Keratinocyte (primary cell): Measurements from ENCODE around the gene GFPT2. TPM values are rescaled to one million over a fixed set of nuclear protein-coding genes. Genes with fewer than 3 reads are reported as not detected.

ENCODE experiments used
- DNase-seq: peaks from one replicate; pipeline ENCODE4 v3.0.0-alpha.2; 2011; ENCODE audit warnings: low read depth, missing footprints, low spot score
- FAIRE-seq: peaks from 2 replicates; lab custom pipeline; 2011; peaks lifted over from hg19 to GRCh38; lab: Jason Lieb, UNC
- H2AFZ ChIP-seq: 2 replicates; pipeline ENCODE4 v1.6.0; 2012; ENCODE audit warnings: low read length, control low read depth, inconsistent platforms; ENCODE audit not compliant: control insufficient read depth
- H3K27ac ChIP-seq: 2 replicates; pipeline ENCODE4 v1.5.1; 2011; ENCODE audit warnings: low read length; ENCODE audit not compliant: control insufficient read depth, insufficient read depth
- H3K27me3 ChIP-seq: 3 replicates; pipeline ENCODE4 v1.6.0; 2011; ENCODE audit warnings: low read length; ENCODE audit not compliant: control insufficient read depth, insufficient read depth; ENCODE audit errors: extremely low read depth
- H3K36me3 ChIP-seq, 2 experiments: 2 replicates in 1 of 2; 3 replicates in 1 of 2; pipeline ENCODE4 v1.5.1; 2011; ENCODE audit warnings: low read length in 2 of 2, mild to moderate bottlenecking in 1 of 2; ENCODE audit not compliant: control insufficient read depth in 2 of 2, insufficient read depth in 2 of 2; ENCODE audit errors: extremely low read depth in 1 of 2
- H3K4me1 ChIP-seq: 3 replicates; pipeline ENCODE4 v1.5.1; 2011; ENCODE audit warnings: low read length; ENCODE audit not compliant: control insufficient read depth, insufficient read depth; ENCODE audit errors: extremely low read depth
- H3K4me2 ChIP-seq: 3 replicates; pipeline ENCODE4 v1.6.0; 2011; ENCODE audit warnings: low read depth, low read length; ENCODE audit not compliant: control insufficient read depth, insufficient read depth; ENCODE audit errors: extremely low read depth
- H3K4me3 ChIP-seq, 3 experiments: fragments of 200-600 bp in 1 of 3; sonication (generic) in 1 of 3; 2 replicates in 2 of 3; 3 replicates in 1 of 3; pipeline ENCODE4 v1.5.1; 2011 to 2016; ENCODE audit warnings: low read length in 3 of 3, mild to moderate bottlenecking in 3 of 3, control low read depth in 2 of 3, inconsistent platforms in 1 of 3, low read depth in 1 of 3, mixed read lengths in 1 of 3, mixed run types in 1 of 3, moderate library complexity in 1 of 3; ENCODE audit not compliant: control insufficient read depth in 2 of 3, insufficient read depth in 2 of 3; ENCODE audit errors: extremely low read depth in 1 of 3
- H3K79me2 ChIP-seq: 2 replicates; pipeline ENCODE4 v1.6.0; 2012; ENCODE audit warnings: low read length; ENCODE audit not compliant: control insufficient read depth, insufficient read depth
- H3K9ac ChIP-seq: 3 replicates; pipeline ENCODE4 v1.6.0; 2011; ENCODE audit warnings: low read length; ENCODE audit not compliant: control insufficient read depth, insufficient read depth; ENCODE audit errors: extremely low read depth
- H3K9me1 ChIP-seq: 3 replicates; pipeline ENCODE4 v1.6.0; 2011; ENCODE audit warnings: low read length; ENCODE audit not compliant: control insufficient read depth, insufficient read depth; ENCODE audit errors: extremely low read depth
- H3K9me3 ChIP-seq: 2 replicates; pipeline ENCODE4 v1.5.1; 2012; ENCODE audit warnings: low read depth, low read length; ENCODE audit not compliant: control insufficient read depth
- H4K20me1 ChIP-seq: 3 replicates; pipeline ENCODE4 v1.6.0; 2011; ENCODE audit warnings: low read length; ENCODE audit not compliant: control insufficient read depth, insufficient read depth; ENCODE audit errors: extremely low read depth
- EZH2 ChIP-seq: IDR thresholded peaks from one replicate; pipeline ENCODE4 v1.6.1; 2012; ENCODE audit warnings: inconsistent platforms, mild to moderate bottlenecking, low read length, moderate library complexity
- dilution Hi-C: fragments of 300-500 bp; cut with MboI; formaldehyde crosslinking; loops from one replicate; pipeline ENCODE4 v1.7.0; 2020; ENCODE audit warnings: low sequenced_read_pairs; ENCODE audit not compliant: extremely low pct_ligation_motif_present
- polyA plus RNA-seq, 5 experiments: library from polyadenylated mRNA; depleted of rRNA in 3 of 5; stranded (reverse) in 3 of 5; stranded (forward) in 1 of 5; unstranded in 1 of 5; fragments of >200 nt; gene quantifications; 1 replicate in 1 of 5; 2 replicates in 3 of 5; 3 replicates in 1 of 5; pipeline versions ENCODE4 v1.2.1 to v1.2.3, GENCODE V29; 2011 to 2012; ENCODE audit warnings: missing spikeins in 2 of 5, low read depth in 1 of 5, low replicate concordance in 1 of 5
- TF ChIP-seq, protein P1 (sequence below), 3 experiments: IDR thresholded peaks in 1 of 3; conservative IDR thresholded peaks in 1 of 3; optimal IDR thresholded peaks in 1 of 3; 2 replicates in 2 of 3; 3 replicates in 1 of 3; pipeline versions ENCODE3 to v1.5.1; 2011; ENCODE audit warnings: low read length in 3 of 3, mild to moderate bottlenecking in 3 of 3, moderate library complexity in 2 of 3, control low read depth in 1 of 3, inconsistent platforms in 1 of 3; ENCODE audit not compliant: insufficient read depth in 2 of 3; ENCODE audit errors: extremely low read depth in 1 of 3

The GFPT2 gene
- polyA plus RNA-seq, 1 donor (not counting 4 experiments of a cell fraction or from before 2014, with no cell fraction given), result not detected

- dilution Hi-C loops, result no loop called here
- no peak for TF ChIP-seq EZH2
- TF ChIP-seq, protein P1, sequence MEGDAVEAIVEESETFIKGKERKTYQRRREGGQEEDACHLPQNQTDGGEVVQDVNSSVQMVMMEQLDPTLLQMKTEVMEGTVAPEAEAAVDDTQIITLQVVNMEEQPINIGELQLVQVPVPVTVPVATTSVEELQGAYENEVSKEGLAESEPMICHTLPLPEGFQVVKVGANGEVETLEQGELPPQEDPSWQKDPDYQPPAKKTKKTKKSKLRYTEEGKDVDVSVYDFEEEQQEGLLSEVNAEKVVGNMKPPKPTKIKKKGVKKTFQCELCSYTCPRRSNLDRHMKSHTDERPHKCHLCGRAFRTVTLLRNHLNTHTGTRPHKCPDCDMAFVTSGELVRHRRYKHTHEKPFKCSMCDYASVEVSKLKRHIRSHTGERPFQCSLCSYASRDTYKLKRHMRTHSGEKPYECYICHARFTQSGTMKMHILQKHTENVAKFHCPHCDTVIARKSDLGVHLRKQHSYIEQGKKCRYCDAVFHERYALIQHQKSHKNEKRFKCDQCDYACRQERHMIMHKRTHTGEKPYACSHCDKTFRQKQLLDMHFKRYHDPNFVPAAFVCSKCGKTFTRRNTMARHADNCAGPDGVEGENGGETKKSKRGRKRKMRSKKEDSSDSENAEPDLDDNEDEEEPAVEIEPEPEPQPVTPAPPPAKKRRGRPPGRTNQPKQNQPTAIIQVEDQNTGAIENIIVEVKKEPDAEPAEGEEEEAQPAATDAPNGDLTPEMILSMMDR (optimal IDR thresholded peaks at IDR 0.05 in 1 of 3, IDR thresholded peaks at IDR 0.05 in 1 of 3, conservative IDR thresholded peaks at IDR 0.05 in 1 of 3; ENCODE audit: extremely low read depth in 1 of 3, insufficient read depth in 2 of 3, low read length in 3 of 3), result no peak
Observed at GRCh38 chr5:180360078-180360957, 7.2 kb upstream of the GFPT2 start.

DNA sequence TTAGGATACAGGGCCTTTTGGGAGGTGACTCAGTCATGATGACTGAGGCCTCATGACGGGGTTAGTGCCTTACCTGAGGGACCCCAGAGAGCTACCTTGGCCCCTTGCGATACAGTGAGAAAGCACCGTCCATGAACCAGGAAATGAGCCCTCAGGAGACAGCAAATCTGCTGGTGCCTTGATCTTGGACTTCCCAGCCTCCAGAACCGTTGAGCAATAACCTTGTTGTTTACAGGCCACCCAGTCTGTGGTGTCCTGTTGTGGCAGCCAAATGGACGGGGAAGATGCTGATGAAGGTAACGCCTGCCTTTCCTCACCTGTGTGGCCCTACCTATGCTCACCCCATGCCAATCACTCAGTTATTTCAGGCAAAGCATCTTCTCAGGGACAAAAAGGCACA is 5.6 kb upstream of the GFPT2 start:
- DNase-seq, result no peak
- dilution Hi-C loops, result no loop called here
- no peak overlapping the region for H2AFZ ChIP-seq
- TF ChIP-seq EZH2, result no peak
- TF ChIP-seq, protein P1 (optimal IDR thresholded peaks at IDR 0.05 in 1 of 3, IDR thresholded peaks at IDR 0.05 in 1 of 3, conservative IDR thresholded peaks at IDR 0.05 in 1 of 3; ENCODE audit: extremely low read depth in 1 of 3, insufficient read depth in 2 of 3, low read length in 3 of 3), result no peak
- no peak overlapping the region for H3K4me3 ChIP-seq
- H3K36me3 ChIP-seq, result no peaks in the 10 kb centered on the region
- no peaks in the 10 kb centered on the region for H4K20me1 ChIP-seq
- peaks cover 15% of the 10 kb centered on the region for H3K27me3 ChIP-seq
- H3K4me2 ChIP-seq, result no peak overlapping the region
- no peaks in the 10 kb centered on the region for H3K9me1 ChIP-seq
- no peak overlapping the region for H3K9ac ChIP-seq
- H3K9me3 ChIP-seq, result no peaks in the 10 kb centered on the region
- no peak overlapping the region for H3K27ac ChIP-seq
- H3K79me2 ChIP-seq, result no peaks in the 10 kb centered on the region
- FAIRE-seq, result no peak
- H3K4me1 ChIP-seq, result no peaks in the 10 kb centered on the region

More at GRCh38 chr5:180360078-180360957, 7.2 kb upstream of the GFPT2 start:
- Histone ChIP-seq H4K20me1 (no peaks in the 10 kb centered on the region), H3K9me3 (no peaks in the 10 kb centered on the region), H3K4me1 (no peaks in the 10 kb centered on the region), H3K27ac (no peak overlapping the region), H3K4me3 (no peak overlapping the region), H3K27me3 (no peaks in the 10 kb centered on the region), H3K9ac (no peak overlapping the region), H3K9me1 (no peaks in the 10 kb centered on the region), H3K36me3 (no peaks in the 10 kb centered on the region), H2AFZ (no peak overlapping the region), H3K4me2 (no peak overlapping the region), H3K79me2 (no peaks in the 10 kb centered on the region)
- FAIRE-seq, result no peak
- DNase-seq, result no peak
